ENCODE measurements around the gene SCRN2.

The SCRN2 gene

DNA sequence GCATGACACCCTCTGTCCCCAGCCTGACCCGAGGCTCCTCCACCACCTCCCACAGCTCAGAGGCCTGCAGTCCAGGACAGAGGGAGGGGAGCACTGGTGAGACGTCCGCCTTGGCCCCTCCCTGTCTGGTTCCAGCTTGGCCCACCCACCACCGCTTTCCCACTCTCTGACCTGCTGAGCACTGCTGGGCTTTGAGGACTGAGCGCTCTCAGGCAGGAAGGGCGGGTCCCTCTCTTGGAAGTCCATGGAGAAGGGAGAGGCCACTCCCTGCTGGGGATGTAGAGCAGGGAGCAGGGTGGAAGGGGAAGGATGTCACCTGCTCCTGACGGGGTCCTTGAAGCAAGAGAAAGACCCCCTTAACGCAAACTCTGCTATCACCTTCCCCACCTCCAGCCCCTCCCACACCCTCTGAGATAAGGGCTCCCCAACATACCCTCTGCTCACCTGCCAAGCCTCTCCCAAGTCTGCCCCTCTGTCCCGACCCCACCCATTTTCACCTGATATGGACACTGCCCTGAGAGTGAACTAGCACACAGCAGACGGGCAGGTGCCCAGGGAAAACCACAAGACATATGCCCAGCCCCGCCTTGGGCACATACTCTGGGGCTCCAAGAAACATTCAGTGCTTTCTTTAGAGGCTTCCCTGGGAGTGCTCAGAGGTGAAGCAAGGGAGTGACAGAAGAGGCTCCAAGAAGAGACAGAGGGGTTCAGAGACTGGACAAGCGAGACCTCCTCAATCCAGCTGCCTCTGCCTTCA, 20.9 kb downstream of the SCRN2 start:
- DNase-seq (ENCODE audit: extremely low spot score), result no peak
- ChIA-PET POLR2A (interaction anchor here (0.6 kb wide), 1 partner anchor 593 kb away, joined by 4 read pairs; no protein-coding TSS in a partner anchor), CTCF (interaction anchor here (2.1 kb wide), 1 partner anchor 69 kb away, joined by 5 read pairs; no protein-coding TSS in a partner anchor)
- TF ChIP-seq, protein P1, sequence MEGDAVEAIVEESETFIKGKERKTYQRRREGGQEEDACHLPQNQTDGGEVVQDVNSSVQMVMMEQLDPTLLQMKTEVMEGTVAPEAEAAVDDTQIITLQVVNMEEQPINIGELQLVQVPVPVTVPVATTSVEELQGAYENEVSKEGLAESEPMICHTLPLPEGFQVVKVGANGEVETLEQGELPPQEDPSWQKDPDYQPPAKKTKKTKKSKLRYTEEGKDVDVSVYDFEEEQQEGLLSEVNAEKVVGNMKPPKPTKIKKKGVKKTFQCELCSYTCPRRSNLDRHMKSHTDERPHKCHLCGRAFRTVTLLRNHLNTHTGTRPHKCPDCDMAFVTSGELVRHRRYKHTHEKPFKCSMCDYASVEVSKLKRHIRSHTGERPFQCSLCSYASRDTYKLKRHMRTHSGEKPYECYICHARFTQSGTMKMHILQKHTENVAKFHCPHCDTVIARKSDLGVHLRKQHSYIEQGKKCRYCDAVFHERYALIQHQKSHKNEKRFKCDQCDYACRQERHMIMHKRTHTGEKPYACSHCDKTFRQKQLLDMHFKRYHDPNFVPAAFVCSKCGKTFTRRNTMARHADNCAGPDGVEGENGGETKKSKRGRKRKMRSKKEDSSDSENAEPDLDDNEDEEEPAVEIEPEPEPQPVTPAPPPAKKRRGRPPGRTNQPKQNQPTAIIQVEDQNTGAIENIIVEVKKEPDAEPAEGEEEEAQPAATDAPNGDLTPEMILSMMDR (IDR thresholded peaks at IDR 0.05; ENCODE audit: control extremely low read depth, extremely low read depth, low read depth, missing control alignments), result no peak

DNA sequence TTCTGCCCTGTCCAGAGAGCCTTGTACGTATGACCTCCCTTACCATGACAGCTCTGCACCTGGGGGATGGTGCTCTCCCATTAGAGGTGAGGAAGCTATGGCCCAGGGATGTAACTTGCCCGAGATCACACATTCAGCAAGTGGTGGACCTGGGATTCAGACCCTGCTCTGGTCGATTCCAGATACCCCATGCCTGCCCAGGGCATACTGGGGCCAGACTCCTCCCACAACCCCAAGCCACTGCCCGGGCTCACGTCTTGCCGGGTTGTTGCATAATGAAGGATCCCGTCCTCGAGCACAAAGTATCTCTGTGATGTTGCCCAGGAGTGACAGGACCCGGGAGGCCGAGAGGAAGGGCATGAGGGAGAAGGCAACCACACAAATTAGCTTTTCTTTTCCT, 21.6 kb downstream of the SCRN2 start:
- TF ChIP-seq, protein P1 (IDR thresholded peaks at IDR 0.05; ENCODE audit: control extremely low read depth, extremely low read depth, low read depth, missing control alignments), result no peak
- ChIA-PET CTCF (interaction anchor here (2.1 kb wide), 1 partner anchor 70 kb away, joined by 5 read pairs; no protein-coding TSS in a partner anchor), POLR2A (interaction anchor here (0.6 kb wide), 1 partner anchor 594 kb away, joined by 4 read pairs; no protein-coding TSS in a partner anchor)
- no peak for DNase-seq (ENCODE audit: extremely low spot score)

DNA sequence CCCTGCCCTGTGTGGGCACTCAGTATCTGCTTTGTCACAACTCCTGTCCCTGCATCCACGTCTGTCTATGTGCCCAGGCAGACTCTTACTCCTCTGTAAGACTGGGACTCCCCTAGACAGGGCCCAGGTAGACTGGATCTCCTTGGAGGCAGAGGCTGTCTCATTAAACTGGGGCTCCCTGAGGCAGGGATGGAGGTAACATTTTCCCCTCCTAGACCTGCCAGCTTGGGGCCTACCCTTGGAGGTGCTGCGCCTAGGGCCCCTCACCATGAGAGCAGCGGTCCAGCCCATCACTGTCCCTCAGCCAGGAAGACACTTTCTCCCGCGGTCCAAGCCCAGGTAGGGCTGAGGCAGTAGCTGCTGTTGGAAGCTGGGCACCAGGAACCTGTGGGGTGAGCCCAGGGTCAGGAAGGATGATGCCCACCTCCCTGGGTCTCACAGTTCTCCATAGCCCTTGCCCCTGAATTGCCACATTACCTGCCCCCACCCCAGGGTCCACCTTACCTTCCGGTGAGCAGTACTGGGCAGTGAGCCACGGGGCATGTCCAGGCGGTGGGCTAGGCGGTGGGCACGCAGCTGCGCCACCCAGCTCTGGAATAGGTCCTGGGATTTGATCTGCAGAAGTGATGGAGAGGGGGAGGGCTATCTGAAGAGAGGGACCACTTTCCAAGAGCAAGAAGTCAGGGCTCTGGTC, 22.9 kb downstream of the SCRN2 start:
- ChIA-PET POLR2A (no interaction called here), CTCF (interaction anchor here (2.1 kb wide), 1 partner anchor 71 kb away, joined by 5 read pairs; no protein-coding TSS in a partner anchor)
- TF ChIP-seq, protein P1 (IDR thresholded peaks at IDR 0.05; ENCODE audit: control extremely low read depth, extremely low read depth, low read depth, missing control alignments), result no peak
- DNase-seq (ENCODE audit: extremely low spot score), result no peak

DNA sequence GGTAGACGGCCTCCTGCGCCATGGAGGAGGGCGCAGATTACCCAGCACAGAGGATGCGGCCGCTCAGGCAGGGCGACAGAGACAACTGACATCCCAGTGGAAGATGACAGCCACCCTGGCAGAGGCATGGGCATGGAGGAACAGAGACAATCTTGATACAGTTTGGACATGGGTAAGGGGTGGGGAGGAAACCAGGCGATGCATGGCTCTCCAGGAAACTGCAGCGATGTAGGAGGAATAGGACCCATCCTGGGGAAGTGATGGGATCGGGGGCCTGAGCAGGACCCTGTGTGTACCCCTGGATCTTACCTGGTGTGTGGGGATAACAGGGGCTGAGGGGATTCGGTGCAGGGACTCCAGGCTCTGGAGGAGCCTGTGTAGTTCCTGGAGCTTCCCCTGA, 24.1 kb downstream of the SCRN2 start:
- CTCF ChIA-PET, result interaction anchor here (0.6 to 1.2 kb wide), 3 partner anchors 23 to 73 kb away, joined by 3 to 4 read pairs (median 3); no protein-coding TSS in a partner anchor
- POLR2A ChIA-PET, result no interaction called here
- no peak for DNase-seq (ENCODE audit: extremely low spot score)
- TF ChIP-seq, protein P1 (IDR thresholded peaks at IDR 0.05; ENCODE audit: control extremely low read depth, extremely low read depth, low read depth, missing control alignments), result no peak

DNA sequence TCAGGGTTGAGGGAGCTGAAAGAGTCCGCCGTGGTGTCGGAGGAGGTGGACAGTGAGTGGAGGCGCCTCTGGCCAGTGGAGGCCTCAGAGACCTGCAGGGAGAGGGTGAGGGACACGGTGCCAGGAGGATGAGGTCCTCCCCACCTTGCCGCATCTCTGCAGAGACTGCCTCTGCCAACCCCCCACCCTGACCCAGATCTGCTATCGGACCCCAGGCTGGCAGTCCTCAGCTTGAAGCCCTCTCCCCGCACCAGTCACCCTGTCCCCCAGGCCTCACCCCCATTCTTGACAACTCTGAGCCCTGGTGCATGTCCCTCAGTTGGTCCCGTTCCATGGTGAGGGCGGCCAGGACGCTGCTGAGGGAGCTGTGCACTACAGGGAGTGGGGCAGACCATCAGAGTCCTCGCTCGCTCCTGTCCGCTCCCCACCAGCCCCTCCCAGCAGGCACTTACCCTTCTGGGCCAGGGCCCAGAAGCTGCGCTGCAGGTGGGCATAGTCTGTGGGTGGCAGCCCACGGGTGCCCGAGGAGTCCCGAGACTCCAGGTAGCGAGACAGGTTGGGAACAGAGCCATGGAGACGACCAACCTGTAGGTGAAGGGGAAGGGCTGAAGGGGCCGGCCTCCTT, 24.9 kb downstream of the SCRN2 start:
- no peak for DNase-seq (ENCODE audit: extremely low spot score)
- CTCF ChIA-PET, result interaction anchor here (1.2 kb wide), 2 partner anchors 27 to 74 kb away, joined by 3 to 4 read pairs; no protein-coding TSS in a partner anchor
- POLR2A ChIA-PET, result no interaction called here
- TF ChIP-seq, protein P1 (IDR thresholded peaks at IDR 0.05; ENCODE audit: control extremely low read depth, extremely low read depth, low read depth, missing control alignments), result no peak

Measured in GM10248 (cell line).